ENCODE data around the gene FTSJ1.
"Not testable (repeated sequence)": the region's sequence is repeated elsewhere in the genome, so short reads cannot be mapped to it uniquely, and the experiment has no call there.

The FTSJ1 gene

DNA sequence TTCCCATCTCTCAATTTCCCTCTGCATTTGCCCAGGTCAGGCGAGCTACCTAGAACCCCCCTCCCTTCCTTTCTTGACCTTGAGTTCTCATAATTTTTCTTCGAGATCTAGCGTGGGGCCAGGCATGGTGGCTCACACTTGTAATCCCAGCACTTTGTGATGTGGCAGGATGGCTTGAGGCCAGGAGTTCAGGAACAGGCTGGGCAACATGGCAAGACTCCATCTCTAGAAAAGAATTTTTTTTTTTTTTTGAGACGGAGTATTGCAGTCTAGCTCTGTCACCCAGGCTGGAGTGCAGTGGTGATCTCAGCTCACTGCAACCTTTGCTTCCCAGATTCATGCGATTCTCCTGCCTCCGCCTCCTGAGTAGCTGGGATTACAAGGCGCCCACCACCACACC lies 28.3 kb downstream of the FTSJ1 start:
- no peak for DNase-seq

DNA sequence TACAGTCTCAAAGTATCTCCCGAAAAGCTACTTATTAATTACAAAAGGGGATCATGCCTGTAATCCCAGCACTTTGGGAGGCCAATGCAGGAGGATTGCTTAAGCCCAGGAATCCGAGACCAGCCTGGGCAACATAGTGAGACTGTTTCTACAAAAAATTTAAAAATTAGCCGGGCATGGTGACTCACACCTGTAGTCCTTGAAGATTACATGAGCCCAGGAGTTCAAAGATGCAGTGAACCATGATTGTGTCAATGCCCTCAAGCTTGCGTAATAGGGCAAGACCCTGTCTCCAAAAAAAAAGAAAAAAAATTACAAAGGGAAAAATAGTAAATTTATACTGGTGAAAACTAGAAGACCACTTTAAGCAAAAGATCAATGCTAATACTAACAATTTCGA lies 29.5 kb downstream of the FTSJ1 start:
- no peak for DNase-seq

DNA sequence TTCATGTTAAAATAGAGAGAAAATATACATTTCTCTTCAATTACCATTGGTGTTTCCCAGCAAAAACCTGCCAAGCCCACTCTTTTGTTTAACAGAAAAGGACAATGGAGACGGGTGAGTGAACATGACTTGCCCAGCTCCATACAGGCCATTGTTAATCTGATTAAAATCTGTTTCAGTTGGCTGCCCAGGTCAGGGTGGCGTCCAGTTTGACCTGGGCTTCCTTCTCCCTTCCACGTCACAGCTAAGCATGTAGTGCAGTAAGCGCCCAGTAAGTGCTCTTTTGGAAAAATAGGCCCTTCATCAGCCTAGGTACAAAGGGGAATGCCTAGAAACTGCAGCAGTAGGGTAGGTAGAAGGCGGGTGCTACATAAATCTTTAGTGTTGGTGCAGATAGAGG lies 31.2 kb downstream of the FTSJ1 start:
- DNase-seq = no peak

DNA sequence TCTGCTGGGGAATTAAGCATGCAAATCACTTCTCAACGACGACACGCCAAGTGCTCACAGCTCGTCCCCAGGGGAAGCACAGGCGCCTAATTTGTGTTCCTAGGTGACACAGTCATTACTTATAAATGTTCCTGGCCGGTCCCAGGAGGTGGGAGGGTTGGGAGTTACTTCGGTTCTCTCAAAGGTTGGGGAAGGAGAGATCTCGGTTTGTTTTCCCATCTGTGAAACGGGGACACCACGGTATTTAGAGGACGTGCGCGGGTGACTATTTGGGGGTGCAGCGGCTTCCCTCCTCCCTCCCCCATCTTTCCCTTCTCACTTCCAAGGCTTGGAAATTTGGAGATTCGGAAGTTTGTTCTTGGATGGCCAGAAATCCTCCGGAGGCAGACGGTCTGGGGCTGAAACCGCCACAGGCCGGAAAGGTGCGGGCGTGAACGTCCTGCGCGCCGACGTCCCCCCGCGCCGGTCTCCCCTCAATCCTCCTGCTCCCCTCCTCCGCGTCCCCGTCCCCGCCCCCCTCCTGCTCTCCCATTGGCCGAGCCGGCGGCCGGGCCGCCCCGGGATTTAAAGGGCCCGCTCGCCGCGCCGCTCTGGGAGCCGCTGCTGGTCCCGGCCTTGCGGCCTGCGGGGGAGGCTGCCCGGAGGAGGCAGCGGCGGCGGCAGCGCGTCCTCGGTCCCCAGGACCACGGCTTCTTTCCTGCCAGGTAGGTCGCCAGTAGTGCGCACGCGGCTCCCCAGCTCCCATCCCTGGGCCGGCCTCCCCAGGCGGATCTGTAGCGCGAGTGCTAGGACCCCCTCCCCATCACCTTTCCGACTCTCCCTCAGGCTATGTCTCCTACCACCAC lies 32.6 kb downstream of the FTSJ1 start, which contains the start of gene PORCN:
Gene PORCN (plus strand): TSS at position 593 of the 845 bp plus-strand sequence. CDS start 829 bp downstream, outside the sequence.
- DNase-seq = peak; percentile 8 to 73 (median 40)

DNA sequence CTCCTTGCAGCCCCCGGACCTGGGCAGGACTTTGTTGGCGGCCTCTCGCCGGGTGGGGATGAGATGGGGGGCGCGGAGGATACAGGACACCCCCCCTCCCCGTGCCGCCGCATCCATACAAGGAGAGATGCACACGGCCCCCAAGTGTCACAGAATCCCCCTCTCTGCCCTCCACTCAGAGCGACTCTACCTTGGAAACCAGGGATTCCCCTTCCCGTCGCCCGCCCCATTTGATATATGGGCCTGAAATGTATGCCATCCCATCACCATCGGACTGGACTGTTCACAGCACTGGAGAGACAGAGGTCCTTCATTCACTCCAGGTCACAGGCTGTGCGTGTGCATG lies 33.2 kb downstream of the FTSJ1 start:
- DNase-seq = no peak

DNA sequence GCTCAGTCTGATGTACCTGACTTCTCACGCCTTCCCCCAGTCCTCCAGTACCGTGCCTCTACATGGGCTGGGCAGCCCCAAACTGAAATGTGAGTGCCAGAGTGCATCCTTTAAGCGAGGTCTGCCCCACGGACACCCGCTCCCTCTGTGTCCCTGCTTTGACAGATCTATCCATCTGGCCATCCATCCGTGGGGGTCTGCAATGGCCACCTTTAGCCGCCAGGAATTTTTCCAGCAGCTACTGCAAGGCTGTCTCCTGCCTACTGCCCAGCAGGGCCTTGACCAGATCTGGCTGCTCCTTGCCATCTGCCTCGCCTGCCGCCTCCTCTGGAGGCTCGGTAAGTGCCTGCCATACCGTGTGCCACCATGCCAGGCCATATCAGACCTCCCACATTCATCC lies 33.6 kb downstream of the FTSJ1 start:
- no peak for DNase-seq

DNA sequence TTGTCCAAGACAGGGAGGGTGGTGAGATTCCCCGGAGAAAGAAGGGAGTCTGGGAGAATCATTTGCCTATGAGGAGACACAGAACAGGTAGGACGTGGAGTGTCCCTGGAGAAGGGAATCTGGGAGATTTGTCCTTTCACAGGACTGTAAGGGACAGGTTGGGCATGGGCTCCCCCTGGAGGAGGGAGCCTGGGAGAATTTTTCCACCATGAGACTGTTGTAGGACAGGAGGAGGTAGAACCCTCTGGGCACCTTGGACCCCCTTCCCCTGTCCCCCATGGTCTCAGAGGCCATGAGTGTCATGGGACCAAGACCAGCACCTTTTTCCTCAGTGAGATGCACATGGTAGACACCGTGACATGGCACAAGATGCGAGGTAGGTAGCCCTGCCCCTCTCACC lies 35.6 kb downstream of the FTSJ1 start:
- DNase-seq = no peak

DNA sequence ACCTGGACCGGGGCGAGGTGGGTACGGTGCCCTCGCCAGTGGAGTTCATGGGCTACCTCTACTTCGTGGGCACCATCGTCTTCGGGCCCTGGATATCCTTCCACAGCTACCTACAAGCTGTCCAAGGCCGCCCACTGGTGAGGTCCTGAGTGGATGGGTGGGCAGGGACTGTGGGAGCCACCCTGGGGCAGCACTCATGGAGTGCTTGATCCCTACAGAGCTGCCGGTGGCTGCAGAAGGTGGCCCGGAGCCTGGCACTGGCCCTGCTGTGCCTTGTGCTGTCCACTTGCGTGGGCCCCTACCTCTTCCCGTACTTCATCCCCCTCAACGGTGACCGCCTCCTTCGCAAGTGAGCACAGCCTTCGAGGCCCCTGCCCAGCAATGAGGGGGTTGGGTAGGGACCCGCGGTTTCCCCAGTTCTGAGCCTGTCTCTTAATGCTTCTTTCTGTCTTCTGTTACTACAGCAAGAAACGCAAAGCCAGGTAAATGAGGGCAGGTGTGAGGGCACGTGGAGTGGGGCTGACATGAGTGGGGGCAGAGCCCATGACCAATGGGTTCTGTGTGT lies 36.5 kb downstream of the FTSJ1 start:
- DNase-seq = no peak

DNA sequence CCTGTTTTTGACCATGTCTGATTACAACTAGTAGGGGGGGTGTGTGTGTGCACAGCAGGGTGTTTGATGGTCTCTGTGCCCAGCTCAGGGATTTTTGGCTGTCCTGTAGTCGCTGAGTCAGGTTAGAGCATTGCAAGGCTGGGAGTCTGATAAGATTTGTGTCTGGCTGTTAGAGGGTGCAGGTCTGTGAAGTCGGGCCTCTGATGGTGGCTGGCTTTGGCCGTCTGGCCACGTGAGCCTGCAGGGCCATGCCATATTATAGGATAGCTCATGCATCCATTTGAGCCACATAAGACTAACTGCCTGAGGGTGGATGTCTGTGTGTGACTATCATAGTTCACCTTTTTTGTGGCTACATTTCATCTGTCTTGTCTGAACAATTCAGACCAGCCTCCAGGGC lies 37.7 kb downstream of the FTSJ1 start:
- no peak for DNase-seq

DNA sequence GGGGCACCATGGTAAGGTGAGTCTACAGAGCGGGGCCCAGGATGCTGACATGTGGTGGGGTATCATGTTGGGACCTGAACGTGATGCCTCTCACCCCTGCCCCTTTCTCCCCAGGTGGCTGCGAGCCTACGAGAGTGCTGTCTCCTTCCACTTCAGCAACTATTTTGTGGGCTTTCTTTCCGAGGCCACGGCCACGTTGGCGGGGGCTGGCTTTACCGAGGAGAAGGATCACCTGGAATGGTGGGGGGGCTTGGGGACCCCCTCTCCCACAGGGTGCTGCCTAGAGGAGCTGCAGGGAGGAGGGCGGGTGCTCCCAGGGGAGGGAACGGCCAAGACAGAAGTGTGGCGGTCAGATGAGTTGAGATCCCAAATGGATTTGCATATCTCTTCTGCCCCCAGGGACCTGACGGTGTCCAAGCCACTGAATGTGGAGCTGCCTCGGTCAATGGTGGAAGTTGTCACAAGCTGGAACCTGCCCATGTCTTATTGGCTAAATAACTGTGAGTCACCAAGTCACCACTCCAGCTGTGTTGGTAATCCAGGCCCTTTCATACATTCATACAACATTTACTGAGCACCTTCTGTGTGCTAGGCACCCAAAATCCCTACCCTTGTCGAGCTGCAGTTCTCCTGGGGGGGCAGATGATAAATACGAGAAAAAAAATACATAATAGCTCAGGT lies 38.3 kb downstream of the FTSJ1 start:
- DNase-seq = no peak

DNA sequence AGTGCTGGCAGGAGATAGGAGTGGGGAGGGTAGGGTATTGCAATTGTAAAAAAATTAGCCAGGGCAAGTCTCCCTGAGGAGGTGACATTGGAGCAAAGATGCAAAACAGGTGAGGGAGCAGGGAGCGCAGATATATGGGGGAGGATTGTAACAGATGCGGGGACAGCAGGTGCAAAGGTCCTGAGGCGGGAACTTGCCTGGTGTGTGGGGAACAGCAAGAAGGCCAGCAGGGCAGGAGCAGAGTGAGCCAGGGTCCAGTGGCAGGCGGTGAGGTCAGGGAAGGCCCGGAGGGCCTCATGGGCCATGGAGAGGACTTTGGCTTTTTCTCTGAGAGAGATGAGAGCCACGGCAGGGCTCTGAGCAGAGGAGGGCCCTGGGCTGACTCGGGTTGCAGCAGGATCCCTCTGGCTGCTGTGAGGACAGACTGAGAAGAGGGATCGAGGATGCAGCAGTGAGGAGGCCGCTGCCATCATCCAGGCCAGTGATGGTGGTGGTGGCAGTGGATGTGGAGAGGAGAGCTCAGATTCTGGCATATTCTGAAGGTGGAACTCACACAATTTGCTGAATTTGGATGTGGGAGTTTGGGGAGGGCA lies 39.0 kb downstream of the FTSJ1 start:
- no peak for DNase-seq

DNA sequence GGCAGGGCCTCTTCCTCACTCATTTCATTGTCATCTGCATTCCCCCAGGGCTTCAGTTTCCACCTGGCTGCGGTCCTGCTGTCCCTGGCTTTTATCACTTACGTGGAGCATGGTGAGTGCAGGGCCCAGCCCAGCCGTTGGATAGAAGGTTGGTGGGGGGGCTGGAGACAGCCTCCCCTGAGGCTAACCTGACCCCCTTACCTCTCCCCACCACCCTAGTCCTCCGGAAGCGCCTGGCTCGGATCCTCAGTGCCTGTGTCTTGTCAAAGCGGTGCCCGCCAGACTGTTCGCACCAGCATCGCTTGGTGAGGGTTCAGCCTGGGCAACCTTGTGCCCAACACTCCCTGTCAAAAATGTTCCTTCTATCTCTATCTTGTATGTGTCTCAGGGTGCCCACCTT lies 39.8 kb downstream of the FTSJ1 start:
- no peak for DNase-seq

DNA sequence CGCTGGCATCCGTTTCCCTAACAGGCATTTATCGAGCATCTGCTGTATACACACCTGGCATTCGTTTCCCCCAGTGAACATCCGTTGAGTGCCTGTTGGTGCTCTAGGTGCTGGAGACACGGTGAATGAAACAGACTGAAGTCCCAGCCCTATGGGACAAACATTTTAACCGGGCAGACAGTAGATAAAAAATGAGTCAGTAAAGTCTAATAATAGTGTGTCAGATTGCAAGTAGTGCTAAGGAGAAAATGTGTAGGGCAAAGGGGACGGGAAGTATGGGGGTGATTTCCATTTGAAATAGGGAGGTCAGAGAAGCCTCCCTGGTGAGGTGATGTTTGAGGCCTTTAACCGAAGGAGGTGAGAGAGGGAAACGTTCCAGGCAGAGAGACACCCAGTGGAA lies 40.3 kb downstream of the FTSJ1 start:
- no peak for DNase-seq

DNA sequence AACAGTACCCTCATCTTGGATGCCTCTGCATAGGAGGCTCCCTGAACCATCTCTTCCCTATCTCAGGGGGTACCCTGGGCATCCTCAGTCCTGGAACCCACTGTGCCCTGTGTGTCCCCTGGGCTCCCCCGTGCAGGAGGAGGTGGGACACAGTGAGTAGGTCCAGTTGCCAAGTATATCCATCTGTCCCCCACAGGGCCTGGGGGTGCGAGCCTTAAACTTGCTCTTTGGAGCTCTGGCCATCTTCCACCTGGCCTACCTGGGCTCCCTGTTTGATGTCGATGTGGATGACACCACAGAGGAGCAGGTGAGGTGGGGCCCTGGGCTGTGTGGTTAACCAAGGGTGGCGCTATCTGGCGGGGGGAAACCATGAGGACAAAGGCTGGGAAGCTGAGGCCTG lies 41.0 kb downstream of the FTSJ1 start:
- no peak for DNase-seq

DNA sequence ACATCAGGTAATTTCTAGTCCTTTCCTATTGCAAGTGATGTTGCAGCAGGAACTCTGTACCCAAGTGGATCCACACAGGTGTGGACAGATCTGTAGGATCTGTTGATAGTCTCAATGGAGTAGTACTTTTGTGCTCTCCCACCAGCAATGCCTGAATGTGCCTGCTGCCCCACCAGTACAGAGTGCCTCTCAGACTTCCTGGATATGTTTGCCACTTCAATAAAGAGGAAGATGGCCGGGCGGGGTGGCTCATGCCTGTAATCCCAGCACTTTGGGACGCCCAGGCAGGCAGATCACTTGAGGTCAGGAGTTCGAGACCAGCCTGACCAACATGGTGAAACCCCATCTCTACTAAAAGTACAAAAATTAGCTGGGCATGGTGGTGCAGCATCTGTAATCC lies 43.5 kb downstream of the FTSJ1 start:
- not testable (repeated sequence) for DNase-seq

DNA sequence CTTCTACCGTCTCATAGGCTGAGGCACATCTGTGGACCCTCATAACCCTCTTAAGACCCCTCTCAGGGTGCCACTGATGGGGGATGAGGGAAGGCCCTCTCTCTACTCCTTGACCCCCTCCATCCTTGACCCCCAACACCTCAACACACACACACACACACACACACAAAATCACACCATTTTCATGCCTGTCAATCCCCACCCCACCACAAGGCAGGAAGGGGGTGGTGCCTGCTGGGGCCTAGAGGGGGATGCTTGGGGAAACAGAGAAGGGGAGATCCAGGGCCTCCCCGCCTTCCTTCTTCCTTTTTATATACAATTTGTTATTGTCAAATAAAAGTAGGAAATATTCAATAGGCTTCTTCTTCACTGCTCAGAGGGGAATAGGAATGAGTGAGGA lies 44.5 kb downstream of the FTSJ1 start:
- no peak for DNase-seq

DNA sequence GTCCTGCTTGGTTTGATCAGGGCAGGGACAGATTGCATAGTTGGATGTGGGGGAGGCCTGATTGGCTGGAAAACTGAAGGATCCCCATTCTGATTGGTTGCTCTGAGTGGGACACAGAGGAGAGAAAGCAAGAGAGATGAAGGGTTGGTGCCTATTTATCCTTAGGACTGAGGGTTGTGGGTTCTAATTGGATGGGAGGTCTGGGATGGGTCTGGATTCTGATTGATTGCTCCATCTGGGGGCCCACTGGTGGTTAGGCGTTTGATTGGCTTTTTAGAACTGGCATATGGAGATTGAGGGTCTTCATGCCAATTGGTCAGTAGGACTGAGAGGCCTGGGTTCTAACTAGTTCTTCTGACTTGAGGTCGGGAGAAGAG lies 45.0 kb downstream of the FTSJ1 start:
- no peak for DNase-seq

DNA sequence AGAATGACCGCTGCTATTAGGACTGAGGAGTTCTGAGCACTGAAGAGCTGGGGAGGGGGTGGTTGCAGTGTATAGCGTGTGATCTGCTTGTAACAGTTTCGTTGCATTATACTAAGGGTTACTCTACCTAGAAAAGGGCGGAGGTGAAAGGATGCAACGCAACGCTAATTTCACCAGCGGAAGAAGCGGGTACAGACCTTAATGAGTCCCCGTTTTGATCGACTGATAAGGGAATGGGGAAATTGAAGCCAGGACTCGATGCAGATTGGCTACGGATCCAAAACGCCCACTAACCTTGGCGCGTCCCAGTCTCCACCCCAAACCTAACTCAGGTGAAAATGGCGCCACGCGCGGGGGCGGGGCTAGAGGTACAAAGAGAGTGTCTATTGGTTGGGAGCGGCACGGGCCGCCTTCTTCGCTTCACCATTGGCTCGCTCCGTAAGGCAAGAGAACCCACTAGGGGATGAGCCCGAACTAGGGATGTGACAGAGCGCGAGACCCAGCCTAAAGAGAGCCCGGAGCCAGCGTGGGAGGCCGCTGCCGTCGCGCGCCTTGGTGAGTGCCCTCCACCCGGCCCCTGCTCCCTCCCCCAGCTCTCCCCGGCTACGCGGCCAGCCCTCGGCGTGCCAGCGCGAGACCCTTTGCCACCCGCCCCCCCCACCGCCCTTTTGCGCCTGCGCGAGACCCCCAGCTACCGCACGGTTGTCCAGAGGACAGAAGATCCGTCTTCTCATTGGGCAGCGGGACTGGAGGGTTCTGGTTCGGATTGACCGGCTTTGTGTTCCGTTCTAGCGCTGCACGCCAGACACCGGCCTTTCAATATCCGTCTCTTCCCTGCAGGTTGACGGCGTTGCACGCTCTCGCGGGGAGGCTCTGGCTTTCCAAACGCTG lies 45.6 kb downstream of the FTSJ1 start, which contains the start of gene EBP:
Gene EBP (plus strand): TSS at position 456 of the 891 bp plus-strand sequence. CDS start 1,964 bp downstream, outside the sequence.
- DNase-seq = peak; percentile 76 to 86 (median 82)

DNA sequence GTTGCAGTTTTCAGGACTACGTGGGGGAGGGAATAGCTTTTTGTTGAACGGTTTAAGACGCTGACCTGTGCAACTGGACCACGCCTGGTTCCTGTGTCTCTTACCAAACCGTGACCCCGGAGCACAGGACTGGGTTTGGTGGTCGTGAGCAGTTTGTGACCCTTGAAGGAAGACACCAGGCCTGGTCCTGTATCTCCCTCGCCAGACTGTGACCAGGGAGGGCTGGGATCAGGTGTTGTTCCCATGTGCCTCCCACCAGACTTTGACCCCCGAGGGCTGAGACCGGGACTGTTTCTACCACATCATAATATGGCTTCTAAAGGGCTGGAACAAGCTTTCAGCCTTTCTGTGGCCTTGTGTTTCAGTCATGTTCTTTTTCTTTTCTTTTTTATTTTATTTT lies 46.3 kb downstream of the FTSJ1 start:
- no peak for DNase-seq

DNA sequence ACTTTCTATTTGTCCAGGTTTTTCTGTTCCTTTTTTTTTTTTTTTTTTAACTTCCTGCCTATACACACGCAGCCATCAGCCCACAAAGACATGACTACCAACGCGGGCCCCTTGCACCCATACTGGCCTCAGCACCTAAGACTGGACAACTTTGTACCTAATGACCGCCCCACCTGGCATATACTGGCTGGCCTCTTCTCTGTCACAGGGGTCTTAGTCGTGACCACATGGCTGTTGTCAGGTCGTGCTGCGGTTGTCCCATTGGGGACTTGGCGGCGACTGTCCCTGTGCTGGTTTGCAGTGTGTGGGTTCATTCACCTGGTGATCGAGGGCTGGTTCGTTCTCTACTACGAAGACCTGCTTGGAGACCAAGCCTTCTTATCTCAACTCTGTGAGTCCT lies 47.7 kb downstream of the FTSJ1 start:
- DNase-seq = no peak

DNA sequence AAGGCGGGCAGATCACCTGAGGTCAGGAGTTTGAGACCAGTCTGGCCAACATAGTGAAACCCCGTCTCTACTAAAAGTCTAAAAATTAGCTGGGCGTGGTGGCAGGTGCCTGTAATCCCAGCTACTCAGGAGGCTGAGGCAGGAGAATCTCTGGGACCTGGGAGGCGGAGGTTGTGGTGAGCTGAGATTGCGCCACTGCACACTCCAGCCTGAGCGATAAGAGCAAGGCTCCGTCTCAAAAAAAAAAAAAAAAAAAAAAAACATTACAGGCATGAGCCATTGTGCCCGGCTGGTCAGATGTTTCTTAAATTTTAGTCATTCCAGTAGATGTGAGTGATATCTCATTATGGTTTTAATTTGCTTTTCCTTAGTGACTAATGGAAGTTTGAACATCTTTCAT lies 49.9 kb downstream of the FTSJ1 start:
- not testable (repeated sequence) for DNase-seq

DNA sequence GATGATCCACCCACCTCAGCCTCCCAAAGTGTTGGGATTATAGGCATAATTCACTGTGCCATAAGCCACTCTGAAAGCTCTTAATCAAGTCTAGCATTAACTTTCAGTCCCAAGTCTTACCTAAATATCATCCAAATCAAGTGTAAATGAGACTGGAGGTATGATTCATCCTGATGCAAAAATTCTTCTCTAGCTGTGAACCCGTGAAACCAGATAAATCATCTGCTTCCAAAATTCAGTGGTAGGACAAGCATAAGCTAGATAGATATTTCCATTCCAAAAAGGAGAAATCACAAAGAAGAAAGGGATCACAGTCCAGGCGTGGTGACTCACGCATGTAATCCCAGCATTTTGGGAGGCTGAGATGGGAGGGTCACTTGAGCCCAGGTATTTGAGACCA lies 54.7 kb downstream of the FTSJ1 start:
- no peak for DNase-seq
